Tibial artery (tissue), 4 donors: ENCODE results near the gene DDX1.

Experiments used
- DNase-seq, 2 donors: peaks; one replicate each; pipeline ENCODE4 v3.0.0-alpha.2; 2019
- H3K27ac ChIP-seq, 2 donors: fragments of 200-600 bp; sonication (generic) in 1 of 2; 1 replicate in 1 of 2; 2 replicates in 1 of 2; pipeline ENCODE4 v1.5.1; 2018 to 2019; ENCODE audit warnings: mild to moderate bottlenecking in 1 of 2
- H3K27me3 ChIP-seq, 2 donors: fragments of 200-600 bp; sonication (generic) in 1 of 2; one replicate each; pipeline versions ENCODE4 v1.5.1 to v1.6.0; 2016 to 2019
- H3K36me3 ChIP-seq, 3 donors: fragments of 200-600 bp; sonication (generic) in 2 of 3; one replicate each; pipeline ENCODE4 v1.5.1; 2016 to 2019; ENCODE audit warnings: mild to moderate bottlenecking in 2 of 3
- H3K4me1 ChIP-seq, 4 donors: fragments of 200-600 bp; sonication (generic) in 2 of 4; 1 replicate in 3 of 4; 2 replicates in 1 of 4; pipeline ENCODE4 v1.5.1; 2016 to 2019
- H3K4me3 ChIP-seq, 2 donors: fragments of 200-600 bp; sonication (generic) in 1 of 2; 1 replicate in 1 of 2; 2 replicates in 1 of 2; pipeline ENCODE4 v1.5.1; 2018 to 2019; ENCODE audit warnings: mild to moderate bottlenecking in 2 of 2
- H3K9me3 ChIP-seq, 3 donors: fragments of 200-600 bp; sonication (generic) in 1 of 3; one replicate each; pipeline ENCODE4 v1.5.1; 2016 to 2019
- intact Hi-C: fragments of 100-400 bp; cut with DNase I; formaldehyde crosslinking; loops from one replicate; pipeline ENCODE4 v1.15.0; 2023; ENCODE audit warnings: low total_unique reads
- TF ChIP-seq, protein P1 (sequence below), 2 experiments: fragments of 200-600 bp in 1 of 2; fragments of 450-650 bp in 1 of 2; IDR thresholded peaks; one replicate each; pipeline ENCODE4 v1.5.1; 2017 to 2019; ENCODE audit warnings: antibody characterized with exemption in 2 of 2, mild to moderate bottlenecking in 1 of 2, moderate library complexity in 1 of 2

DDX1 gene

DNA sequence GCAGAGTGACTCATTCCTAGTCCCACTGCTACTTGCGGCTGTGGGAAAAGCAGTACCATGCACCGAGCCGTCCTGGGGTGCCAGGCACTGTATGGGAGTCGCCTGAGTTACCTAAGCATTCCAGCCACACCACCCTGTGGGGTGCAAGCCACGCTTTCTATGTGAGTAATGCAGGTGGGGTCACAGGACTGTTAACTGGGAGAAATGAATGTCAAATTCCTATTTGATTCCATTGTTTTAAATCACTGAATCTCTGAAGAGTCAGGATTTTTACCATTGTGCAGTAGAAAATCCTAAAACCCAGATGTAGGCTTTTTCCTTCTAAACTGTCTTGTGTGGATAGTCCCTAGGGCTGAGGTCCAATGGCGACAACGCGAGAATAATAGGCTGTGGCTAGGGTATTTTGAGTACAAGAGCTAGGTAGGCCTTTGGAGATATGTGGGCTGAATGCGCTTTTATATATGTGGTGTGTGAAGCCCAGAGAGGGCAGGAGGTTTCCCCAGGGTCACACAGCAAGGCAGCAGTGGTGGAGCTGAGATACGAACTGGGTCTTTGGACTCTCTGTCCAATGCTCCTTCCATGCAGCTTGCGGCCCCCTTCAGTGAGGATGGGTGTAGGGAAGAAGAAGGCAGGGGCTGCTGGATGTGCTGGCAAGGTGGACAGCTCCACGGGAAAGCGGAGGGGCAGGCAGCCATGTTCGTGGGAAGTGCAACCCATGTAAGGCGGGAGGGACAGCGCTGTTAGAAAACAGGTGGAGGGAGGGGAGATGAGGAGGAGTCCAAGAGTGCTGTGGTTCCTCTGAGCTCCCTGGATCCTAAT is 83.2 kb downstream of the DDX1 start:
- TF ChIP-seq, protein P1, sequence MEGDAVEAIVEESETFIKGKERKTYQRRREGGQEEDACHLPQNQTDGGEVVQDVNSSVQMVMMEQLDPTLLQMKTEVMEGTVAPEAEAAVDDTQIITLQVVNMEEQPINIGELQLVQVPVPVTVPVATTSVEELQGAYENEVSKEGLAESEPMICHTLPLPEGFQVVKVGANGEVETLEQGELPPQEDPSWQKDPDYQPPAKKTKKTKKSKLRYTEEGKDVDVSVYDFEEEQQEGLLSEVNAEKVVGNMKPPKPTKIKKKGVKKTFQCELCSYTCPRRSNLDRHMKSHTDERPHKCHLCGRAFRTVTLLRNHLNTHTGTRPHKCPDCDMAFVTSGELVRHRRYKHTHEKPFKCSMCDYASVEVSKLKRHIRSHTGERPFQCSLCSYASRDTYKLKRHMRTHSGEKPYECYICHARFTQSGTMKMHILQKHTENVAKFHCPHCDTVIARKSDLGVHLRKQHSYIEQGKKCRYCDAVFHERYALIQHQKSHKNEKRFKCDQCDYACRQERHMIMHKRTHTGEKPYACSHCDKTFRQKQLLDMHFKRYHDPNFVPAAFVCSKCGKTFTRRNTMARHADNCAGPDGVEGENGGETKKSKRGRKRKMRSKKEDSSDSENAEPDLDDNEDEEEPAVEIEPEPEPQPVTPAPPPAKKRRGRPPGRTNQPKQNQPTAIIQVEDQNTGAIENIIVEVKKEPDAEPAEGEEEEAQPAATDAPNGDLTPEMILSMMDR (IDR thresholded peaks at IDR 0.05): no peak
- Histone ChIP-seq H3K4me1 (no peaks in the 10 kb centered on the region), H3K9me3 (no peaks in the 10 kb centered on the region), H3K27ac (no peak overlapping the region), H3K27me3 (no peaks in the 10 kb centered on the region), H3K4me3 (no peak overlapping the region), H3K36me3 (no peaks in the 10 kb centered on the region)
- DNase-seq: peak in 1 of 2 donors; percentile 13
- intact Hi-C loops: no loop called here

- H3K4me3 ChIP-seq: no peak overlapping the region
Observed at GRCh38 chr2:15675456-15676195, 84.0 kb downstream of the DDX1 start.

GRCh38 chr2:15677141-15677843 is 85.6 kb downstream of the DDX1 start:
- H3K27ac ChIP-seq: no peak overlapping the region
- no peak for DNase-seq
- H3K36me3 ChIP-seq: no peaks in the 10 kb centered on the region
- H3K27me3 ChIP-seq: no peaks in the 10 kb centered on the region
- H3K4me3 ChIP-seq: no peak overlapping the region
- intact Hi-C loops: no loop called here
- no peaks in the 10 kb centered on the region for H3K4me1 ChIP-seq
- no peaks in the 10 kb centered on the region for H3K9me3 ChIP-seq
- TF ChIP-seq, protein P1 (IDR thresholded peaks at IDR 0.05): no peak

More at GRCh38 chr2:15675456-15676195, 84.0 kb downstream of the DDX1 start:
- intact Hi-C loops: no loop called here
- peak in 1 of 2 donors; percentile 19 for DNase-seq
- Histone ChIP-seq H3K27me3 (no peaks in the 10 kb centered on the region), H3K36me3 (no peaks in the 10 kb centered on the region), H3K9me3 (no peaks in the 10 kb centered on the region), H3K4me1 (no peaks in the 10 kb centered on the region), H3K27ac (no peak overlapping the region)
- TF ChIP-seq, protein P1 (IDR thresholded peaks at IDR 0.05): no peak

- no peak for DNase-seq
- Histone ChIP-seq H3K9me3 (no peaks in the 10 kb centered on the region), H3K36me3 (no peaks in the 10 kb centered on the region), H3K27me3 (no peaks in the 10 kb centered on the region), H3K4me1 (no peaks in the 10 kb centered on the region), H3K27ac (no peak overlapping the region), H3K4me3 (no peak overlapping the region)
- intact Hi-C loops: no loop called here
- TF ChIP-seq, protein P1 (IDR thresholded peaks at IDR 0.05): no peak
Observed at GRCh38 chr2:15678346-15678745, 86.7 kb downstream of the DDX1 start.

- TF ChIP-seq, protein P1 (IDR thresholded peaks at IDR 0.05): no peak
- Histone ChIP-seq H3K36me3 (no peaks in the 10 kb centered on the region), H3K9me3 (no peaks in the 10 kb centered on the region), H3K4me3 (no peak overlapping the region), H3K4me1 (no peaks in the 10 kb centered on the region), H3K27me3 (no peaks in the 10 kb centered on the region), H3K27ac (no peak overlapping the region)
- intact Hi-C loops: no loop called here
- DNase-seq: no peak
Observed at GRCh38 chr2:15678909-15679308, 87.2 kb downstream of the DDX1 start.
